GM15510 (cell line): Measurements from ENCODE around the gene ACTR2.

ENCODE experiments used
- POLR2A ChIP-seq: IDR thresholded peaks from 3 replicates; pipeline ENCODE4 v1.6.1; 2011; ENCODE audit warnings: borderline replicate concordance; ENCODE audit not compliant: insufficient read length; ENCODE audit errors: extremely low read depth

The ACTR2 gene

DNA sequence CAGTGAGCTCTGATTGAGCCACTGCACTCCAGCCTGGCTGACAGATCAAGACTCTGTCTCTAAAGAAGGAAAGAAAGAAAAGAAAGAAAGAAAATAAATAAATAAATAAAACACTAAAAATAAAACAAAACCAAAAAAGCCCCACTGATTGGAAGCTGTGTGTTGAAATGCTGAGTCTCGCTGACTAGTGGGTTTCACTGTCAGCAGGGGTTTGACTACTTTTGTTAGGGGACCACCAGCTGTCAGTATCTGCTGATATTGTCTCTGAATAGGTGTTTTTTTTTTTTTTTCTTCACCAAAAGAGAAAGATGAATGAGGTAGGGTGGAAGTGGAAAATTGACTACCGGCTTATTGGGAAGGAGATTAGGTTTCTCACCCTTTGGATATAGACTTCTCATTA is 12.8 kb upstream of the ACTR2 start:
- TF ChIP-seq POLR2A: no peak

GRCh38 chr2:65215946-65216345 is 11.7 kb upstream of the ACTR2 start:
- TF ChIP-seq POLR2A: no peak

- TF ChIP-seq POLR2A: no peak
These were observed 7.0 kb upstream of the ACTR2 start for GRCh38 chr2:65220432-65221131.

DNA sequence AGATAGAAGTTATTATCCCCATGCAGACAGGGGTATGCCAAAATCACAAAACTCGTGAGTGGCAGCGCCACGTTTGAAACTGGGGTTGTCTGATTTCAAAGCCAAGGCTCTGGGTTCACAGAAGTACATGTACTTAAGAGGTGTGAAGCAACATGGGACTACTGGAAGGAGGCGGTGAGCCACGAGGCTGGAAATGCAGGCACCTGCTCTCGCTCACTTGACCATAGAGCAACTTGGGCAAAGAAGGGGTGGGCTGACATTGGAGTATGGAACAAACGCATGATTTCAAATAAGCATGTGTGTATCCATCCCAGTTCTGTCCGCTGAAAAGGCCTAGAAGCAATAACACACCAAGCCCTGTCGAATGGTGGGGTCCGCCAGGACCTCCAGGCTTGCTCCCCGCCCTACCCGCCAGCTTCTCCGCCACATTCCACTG is 593 bp upstream of the ACTR2 start:
- no peak for TF ChIP-seq POLR2A

- no peak for TF ChIP-seq POLR2A
These were observed 676 bp downstream of the ACTR2 start for GRCh38 chr2:65228263-65228750.

GRCh38 chr2:65231121-65231520 is 3.5 kb downstream of the ACTR2 start:
- TF ChIP-seq POLR2A: no peak

DNA sequence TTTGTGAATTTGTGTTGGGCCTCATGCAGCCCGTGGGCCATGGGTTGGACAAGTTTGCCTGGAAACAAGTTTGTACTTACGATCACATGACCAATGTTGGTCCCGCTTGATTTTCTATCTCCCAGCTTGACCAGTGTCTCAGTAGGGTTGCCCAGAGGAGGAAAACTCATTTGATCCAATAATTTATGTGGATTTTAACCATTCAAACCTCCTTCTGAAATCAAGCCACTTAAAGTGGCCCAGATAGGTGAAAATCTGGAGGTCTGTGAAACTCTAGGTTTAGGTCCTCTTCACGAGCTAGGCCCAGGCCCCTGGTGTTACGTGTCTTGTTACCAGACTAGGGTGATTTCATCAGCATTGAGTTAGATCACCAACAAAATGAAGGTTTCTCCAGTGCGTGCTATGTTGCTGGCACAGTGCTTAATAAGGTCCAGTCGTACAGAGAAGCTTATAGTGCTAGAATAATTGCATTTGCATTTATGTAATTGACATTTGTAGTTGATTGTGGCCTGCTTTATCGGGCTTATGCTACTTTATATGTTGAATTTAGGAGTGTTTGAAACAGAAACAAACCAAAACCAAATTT is 4.4 kb downstream of the ACTR2 start:
- TF ChIP-seq POLR2A: no peak

DNA sequence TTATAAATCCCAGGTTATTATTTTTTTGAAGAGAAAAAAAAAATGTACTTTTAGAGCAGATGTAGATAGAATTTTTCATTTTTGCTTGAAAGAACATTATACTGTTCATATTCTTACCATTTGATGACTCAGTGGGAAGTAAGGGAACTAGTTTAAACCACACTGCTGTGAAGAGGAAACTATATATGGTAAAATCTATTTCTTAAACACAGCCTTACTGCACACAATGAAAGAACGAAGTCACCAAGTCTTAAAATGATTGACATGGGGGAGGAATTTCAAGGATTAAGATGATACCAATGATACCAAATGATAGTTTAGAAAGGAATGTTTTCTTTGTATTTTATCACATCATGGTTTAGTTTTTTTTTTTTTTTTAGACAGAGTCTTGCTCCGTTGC is 5.0 kb downstream of the ACTR2 start:
- TF ChIP-seq POLR2A: no peak

DNA sequence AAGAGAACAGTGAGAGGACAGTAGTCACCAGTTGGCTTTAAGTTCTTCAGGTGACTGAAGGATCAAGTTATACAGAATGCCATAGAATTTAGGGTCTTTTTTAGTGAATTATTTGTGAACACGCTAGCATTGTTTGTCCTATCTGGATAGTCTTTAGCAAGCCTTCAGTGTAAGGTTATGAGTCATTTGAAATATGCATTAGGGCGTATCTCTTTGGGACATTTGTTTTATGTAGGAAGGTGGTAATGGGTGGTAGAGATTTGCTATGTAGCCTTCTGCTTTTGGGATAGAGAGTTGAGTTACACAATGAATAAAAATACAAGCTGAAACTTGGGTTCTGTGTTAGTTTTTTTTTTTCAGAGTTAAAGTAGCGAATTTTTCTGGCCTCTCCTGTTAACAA is 13.0 kb downstream of the ACTR2 start:
- TF ChIP-seq POLR2A: no peak

GRCh38 chr2:65252640-65253039 is 25.0 kb downstream of the ACTR2 start:
- TF ChIP-seq POLR2A: no peak

GRCh38 chr2:65255356-65255755 is 27.7 kb downstream of the ACTR2 start:
- TF ChIP-seq POLR2A: no peak

DNA sequence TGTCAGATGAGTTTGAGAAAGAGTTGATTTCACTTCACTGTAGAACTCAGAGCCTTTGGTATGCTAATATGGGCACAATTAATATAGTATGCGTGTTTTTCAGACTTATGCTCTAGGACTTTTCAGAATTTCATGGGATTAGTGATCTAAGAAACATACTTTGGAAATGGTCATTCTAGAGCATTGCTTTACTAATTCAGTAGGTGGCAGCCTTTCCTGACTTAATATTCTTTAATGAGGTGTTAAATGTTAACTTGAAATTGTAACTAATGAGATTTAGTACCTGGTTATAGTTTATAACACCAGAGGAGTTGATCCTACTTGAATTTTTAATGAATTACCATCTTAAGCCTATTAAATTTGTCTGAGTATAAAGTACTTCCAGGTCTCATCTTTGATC is 28.4 kb downstream of the ACTR2 start:
- no peak for TF ChIP-seq POLR2A

DNA sequence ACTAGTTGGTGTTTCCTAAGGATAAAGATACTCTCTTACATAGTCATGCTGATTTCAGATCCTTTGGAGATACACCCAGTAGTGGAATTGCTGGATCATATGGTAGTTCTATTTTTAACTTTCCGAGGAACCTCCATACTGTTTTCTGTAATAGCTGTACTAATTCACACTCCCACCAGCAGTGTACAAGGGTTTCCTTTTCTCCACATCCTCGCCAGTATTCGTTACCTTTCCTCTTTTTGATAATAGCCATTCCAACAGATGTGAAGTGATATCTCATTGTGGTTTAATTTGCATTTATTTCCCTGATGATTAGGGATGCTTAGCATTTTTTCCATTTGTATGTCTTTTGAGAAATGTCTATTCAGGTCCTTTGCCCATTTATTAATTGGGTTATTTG is 34.0 kb downstream of the ACTR2 start:
- no peak for TF ChIP-seq POLR2A

DNA sequence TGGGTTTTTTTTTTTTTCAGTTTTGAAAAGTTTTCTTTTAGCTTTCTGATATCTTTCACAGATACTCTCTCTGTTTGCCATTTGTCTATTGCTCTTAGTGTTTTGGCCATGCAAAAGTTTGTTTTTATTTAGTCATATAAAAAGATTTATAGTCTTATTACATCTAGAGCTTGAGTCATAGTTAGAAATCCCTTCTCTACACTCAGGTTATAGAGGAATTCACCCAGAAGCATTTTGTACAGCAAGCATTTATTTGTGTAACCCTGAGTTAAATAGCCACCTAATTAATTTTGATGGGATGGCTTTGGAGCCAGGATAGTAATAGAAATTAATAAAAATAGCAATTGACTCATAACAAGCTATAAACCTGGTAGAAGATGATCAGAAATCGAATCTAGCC is 35.6 kb downstream of the ACTR2 start:
- no peak for TF ChIP-seq POLR2A

GRCh38 chr2:65263986-65264385 is 36.4 kb downstream of the ACTR2 start:
- TF ChIP-seq POLR2A: no peak
